Measurements from ENCODE around the gene PSMG3. TPM values are rescaled to one million over a fixed set of nuclear protein-coding genes. Genes with fewer than 3 reads are reported as not detected.

Gene PSMG3
- total RNA-seq, 1 experiment from 2014 or later, result 59.4 TPM

GRCh38 chr7:1617957-1618356, 48.1 kb upstream of the PSMG3 start:
- no TSS peak for BruUV-seq (replicated peaks)
- in situ Hi-C loops (cut with HindIII; ENCODE audit: low pct_unique_long_range_greater_than_20kb, low sequenced_read_pairs), result no loop called here

DNA sequence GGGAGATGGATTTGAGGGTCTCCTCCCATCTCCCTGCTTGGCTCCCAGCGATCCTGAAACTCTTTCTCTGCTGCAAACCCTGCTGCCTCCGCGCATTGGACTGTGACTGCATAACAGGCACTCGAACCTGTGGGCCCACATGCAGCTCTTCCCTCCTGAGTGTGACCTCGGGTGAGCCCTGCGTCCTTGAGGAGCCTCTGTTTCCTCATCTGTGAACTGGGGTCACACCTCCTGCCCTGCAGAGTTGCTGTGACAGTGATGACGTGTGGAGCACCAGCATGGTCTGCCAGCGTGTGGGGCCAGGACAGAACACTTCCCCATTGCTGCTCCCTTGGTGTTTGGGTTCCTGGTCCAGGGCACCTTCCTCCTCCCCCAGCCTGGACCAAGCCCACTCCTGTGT, 46.9 kb upstream of the PSMG3 start:
- Histone ChIP-seq H3K9me3 (ENCODE audit: control insufficient read depth, insufficient read depth, low read depth, low read length) (no peaks in the 10 kb centered on the region), H3K4me3 (ENCODE audit: low read depth in 2 of 2, low read length in 2 of 2) (no peak overlapping the region), H3K4me1 (ENCODE audit: control insufficient read depth, insufficient read depth, low read length) (no peaks in the 10 kb centered on the region), H3K27ac (ENCODE audit: low read length) (no peak overlapping the region), H3K27me3 (ENCODE audit: control insufficient read depth, insufficient read depth, low read length) (no peaks in the 10 kb centered on the region), H3K36me3 (ENCODE audit: control insufficient read depth, insufficient read depth, low read length) (no peaks in the 10 kb centered on the region)
- TF ChIP-seq, protein P1, sequence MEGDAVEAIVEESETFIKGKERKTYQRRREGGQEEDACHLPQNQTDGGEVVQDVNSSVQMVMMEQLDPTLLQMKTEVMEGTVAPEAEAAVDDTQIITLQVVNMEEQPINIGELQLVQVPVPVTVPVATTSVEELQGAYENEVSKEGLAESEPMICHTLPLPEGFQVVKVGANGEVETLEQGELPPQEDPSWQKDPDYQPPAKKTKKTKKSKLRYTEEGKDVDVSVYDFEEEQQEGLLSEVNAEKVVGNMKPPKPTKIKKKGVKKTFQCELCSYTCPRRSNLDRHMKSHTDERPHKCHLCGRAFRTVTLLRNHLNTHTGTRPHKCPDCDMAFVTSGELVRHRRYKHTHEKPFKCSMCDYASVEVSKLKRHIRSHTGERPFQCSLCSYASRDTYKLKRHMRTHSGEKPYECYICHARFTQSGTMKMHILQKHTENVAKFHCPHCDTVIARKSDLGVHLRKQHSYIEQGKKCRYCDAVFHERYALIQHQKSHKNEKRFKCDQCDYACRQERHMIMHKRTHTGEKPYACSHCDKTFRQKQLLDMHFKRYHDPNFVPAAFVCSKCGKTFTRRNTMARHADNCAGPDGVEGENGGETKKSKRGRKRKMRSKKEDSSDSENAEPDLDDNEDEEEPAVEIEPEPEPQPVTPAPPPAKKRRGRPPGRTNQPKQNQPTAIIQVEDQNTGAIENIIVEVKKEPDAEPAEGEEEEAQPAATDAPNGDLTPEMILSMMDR (IDR thresholded peaks at IDR 0.05), result no peak
- no TSS peak for BruUV-seq (replicated peaks)
- no peak for ATAC-seq
- ChIA-PET POLR2A (no interaction called here), CTCF (interaction anchor here (0.7 kb wide), 1 partner anchor 353 kb away, joined by 10 read pairs; no protein-coding TSS in a partner anchor)
- DNase-seq (ENCODE audit: low read depth, low spot score), result no peak
- in situ Hi-C loops (cut with HindIII; ENCODE audit: low pct_unique_long_range_greater_than_20kb, low sequenced_read_pairs), result no loop called here
- intact Hi-C loops (cut with micrococcal nuclease; ENCODE audit: unreplicated experiment), result no loop called here

More at GRCh38 chr7:1617957-1618356, 48.1 kb upstream of the PSMG3 start:
- ATAC-seq (no peak), DNase-seq (ENCODE audit: low read depth, low spot score) (no peak)
- no peaks in the 10 kb centered on the region for H3K36me3 ChIP-seq (ENCODE audit: control insufficient read depth, insufficient read depth, low read length)
- no peak overlapping the region for H3K4me3 ChIP-seq (ENCODE audit: low read depth in 2 of 2, low read length in 2 of 2)
- TF ChIP-seq, protein P1 (IDR thresholded peaks at IDR 0.05), result no peak
- no peak for TF ChIP-seq TCF7L2 (IDR thresholded peaks at IDR 0.05; ENCODE audit: low read depth, low read length)
- TF ChIP-seq REST (IDR thresholded peaks at IDR 0.05; ENCODE audit: insufficient read depth in 1 of 2, low read depth in 2 of 2, low read length in 1 of 2), result no peak
- TF ChIP-seq POLR2AphosphoS5 (IDR thresholded peaks at IDR 0.05; ENCODE audit: low read depth, low read length), result no peak
- no peak for TF ChIP-seq SIN3A (IDR thresholded peaks at IDR 0.05; ENCODE audit: borderline replicate concordance, insufficient read depth, low read depth, low read length)
- H3K9me3 ChIP-seq (ENCODE audit: control insufficient read depth, insufficient read depth, low read depth, low read length), result no peaks in the 10 kb centered on the region
- H3K27ac ChIP-seq (ENCODE audit: low read length), result no peak overlapping the region
- intact Hi-C loops (cut with micrococcal nuclease; ENCODE audit: unreplicated experiment), result no loop called here
- H3K27me3 ChIP-seq (ENCODE audit: control insufficient read depth, insufficient read depth, low read length), result no peaks in the 10 kb centered on the region
- no peaks in the 10 kb centered on the region for H3K4me1 ChIP-seq (ENCODE audit: control insufficient read depth, insufficient read depth, low read length)
- ChIA-PET CTCF (no interaction called here), POLR2A (no interaction called here)

All from Panc1 (cell line).